SK-N-MC (cell line): ENCODE measurements around the gene CFAP44.

Experiments
- FOXP2 ChIP-seq: optimal IDR thresholded peaks from 2 replicates; pipeline ENCODE3; 2011; ENCODE audit warnings: mild to moderate bottlenecking, moderate library complexity; ENCODE audit not compliant: insufficient read depth; ENCODE audit errors: extremely low read length, control extremely low read depth
- POLR2AphosphoS5 ChIP-seq: IDR thresholded peaks from 2 replicates; pipeline ENCODE4 v1.6.1; 2012; ENCODE audit warnings: mild to moderate bottlenecking, low read depth, low read length, borderline replicate concordance

DNA sequence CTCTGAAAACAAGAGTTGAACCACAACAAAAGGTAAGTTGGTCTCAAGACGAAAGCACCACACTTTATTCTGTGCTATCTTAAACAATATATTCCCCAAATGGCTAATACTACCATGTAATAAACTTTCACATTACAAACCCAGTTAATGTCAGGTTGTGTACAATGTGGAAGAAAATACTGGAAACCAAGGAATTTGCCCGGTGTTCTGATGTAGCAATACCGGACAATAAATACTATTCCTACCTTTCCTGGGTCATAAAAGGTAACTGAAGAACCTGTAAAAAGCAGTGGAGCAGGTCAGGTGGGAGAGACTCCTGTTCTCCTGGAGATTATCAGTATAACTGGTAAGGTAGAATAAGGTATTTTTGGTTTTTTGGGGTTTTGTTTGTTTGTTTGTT lies 3.9 kb downstream of the CFAP44 start:
- TF ChIP-seq FOXP2, result no peak
- TF ChIP-seq POLR2AphosphoS5, result no peak
